ENCODE results near the gene TMEM198.
A peak's percentile ranks its signal among the peaks of the same experiment; 100 is the strongest.

The TMEM198 gene

GRCh38 chr2:219592736-219593135, 48.9 kb downstream of the TMEM198 start:
- DNase-seq, result no peak

- no peak for DNase-seq
Observed at GRCh38 chr2:219593154-219593553, 49.3 kb downstream of the TMEM198 start.

- DNase-seq, result no peak
Observed at GRCh38 chr2:219595256-219595655, 51.4 kb downstream of the TMEM198 start.

GRCh38 chr2:219596954-219597551, 53.2 kb downstream of the TMEM198 start:
- DNase-seq, result peak; percentile 8

- DNase-seq, result peak; percentile 95
Observed at GRCh38 chr2:219597552-219598307, 53.9 kb downstream of the TMEM198 start, which contains the start of gene STK11IP. Gene STK11IP, plus strand, starts transcription at chr2:219597857. Its CDS starts 263 bp downstream, at chr2:219598120.

GRCh38 chr2:219598308-219599078, 54.7 kb downstream of the TMEM198 start:
- no peak for DNase-seq
